DMS153 (cell line): Measurements from ENCODE around the gene PDCL3.

Source experiments
- DNase-seq: peaks from one replicate; lab custom pipeline; 2025; lab: John Stamatoyannopoulos, UW

Gene PDCL3

DNA sequence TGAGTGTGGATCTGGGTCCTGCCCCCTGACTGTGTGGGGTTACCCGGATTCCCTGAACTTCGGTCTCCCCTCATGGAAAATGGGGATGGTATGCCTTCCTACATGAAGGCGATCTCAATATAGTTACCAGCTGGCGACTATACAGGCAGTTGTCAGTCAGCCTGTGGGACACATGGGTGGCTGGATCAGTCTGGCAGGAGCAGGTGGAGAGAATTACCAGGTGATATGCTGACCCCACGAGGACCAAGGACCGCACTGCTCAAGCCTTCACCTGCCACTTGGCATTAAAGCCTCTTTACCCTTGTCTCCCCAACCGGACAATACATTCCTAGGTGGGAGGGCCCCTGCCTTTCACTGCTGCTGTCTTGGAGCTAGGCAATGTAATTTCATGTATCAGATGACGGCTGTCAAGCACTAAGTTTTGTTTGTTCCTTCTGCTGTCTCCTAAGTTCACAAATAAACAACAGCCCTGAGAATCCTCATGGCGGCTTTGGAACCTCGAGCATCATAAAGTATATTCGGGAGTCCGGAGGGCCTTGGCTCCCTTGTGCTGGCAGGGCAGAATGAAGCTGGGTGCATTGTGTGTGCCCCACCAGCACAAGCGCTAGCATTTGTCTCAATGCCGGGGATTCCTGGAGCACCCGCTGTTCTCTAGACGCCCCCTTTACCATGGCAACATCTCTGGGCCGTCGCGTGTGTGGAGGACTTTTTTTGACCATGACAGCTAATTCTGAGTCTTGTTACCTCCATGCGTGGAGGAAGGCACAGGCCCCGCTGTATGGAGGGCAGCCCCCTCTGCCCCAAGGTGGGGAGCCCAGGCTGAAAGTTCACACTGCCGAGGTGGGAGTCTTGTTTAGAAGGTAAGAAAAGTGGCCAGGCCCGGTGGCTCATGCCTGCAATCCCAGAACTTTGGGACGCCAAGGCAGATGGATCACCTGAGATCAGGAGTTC, 48.6 kb downstream of the PDCL3 start:
- DNase-seq = no peak

DNA sequence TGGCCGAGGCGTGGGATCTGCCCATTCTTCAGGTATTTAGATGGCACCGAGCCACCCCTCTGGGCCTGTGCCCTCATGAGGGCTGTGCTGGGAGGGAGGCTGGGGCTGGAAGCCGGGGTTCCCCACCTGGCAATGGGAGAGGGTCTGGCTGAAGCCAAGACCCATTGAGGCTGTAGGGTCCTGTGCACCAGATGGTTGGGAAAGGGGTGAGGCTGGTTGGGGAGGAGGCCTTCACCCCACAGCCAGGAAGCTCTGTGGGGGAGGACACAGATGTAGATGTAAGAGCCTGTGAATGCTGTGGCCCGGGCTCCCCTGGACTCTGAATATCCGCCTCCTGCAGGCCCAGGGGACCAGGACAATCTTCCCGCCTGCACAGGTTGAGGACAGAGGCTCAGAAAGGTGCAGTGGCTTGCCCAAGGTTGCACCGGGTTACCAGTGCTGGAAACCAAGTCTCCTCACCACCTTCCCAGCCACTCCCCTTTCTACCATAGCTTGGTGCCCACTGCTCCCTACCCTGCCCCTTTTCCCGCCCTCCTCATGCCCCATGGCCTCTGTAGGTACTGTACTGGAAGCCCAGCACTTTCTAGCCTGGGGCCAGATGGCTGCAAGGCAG, 49.7 kb downstream of the PDCL3 start:
- no peak for DNase-seq

DNA sequence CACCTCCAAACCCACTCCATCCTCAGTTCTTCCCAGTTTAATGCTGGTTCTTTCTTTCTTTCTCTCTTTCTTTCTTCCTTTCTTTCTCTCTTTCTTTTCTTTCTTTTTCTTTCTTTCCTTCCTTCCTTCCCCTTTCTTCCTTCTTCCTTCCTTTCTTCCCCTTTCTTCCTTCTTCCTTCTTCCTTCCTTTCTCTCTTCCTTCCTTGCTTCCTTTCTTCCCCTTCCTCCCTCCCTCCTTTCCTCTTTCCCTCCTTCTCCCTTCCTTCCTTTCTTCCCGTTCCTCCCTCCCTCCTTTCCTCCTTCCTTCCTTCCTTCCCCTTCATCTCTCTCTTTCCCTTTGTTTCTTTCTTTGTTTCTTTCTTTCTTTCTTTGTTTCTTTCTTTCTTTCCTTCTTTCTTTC, 50.9 kb downstream of the PDCL3 start:
- no peak for DNase-seq

DNA sequence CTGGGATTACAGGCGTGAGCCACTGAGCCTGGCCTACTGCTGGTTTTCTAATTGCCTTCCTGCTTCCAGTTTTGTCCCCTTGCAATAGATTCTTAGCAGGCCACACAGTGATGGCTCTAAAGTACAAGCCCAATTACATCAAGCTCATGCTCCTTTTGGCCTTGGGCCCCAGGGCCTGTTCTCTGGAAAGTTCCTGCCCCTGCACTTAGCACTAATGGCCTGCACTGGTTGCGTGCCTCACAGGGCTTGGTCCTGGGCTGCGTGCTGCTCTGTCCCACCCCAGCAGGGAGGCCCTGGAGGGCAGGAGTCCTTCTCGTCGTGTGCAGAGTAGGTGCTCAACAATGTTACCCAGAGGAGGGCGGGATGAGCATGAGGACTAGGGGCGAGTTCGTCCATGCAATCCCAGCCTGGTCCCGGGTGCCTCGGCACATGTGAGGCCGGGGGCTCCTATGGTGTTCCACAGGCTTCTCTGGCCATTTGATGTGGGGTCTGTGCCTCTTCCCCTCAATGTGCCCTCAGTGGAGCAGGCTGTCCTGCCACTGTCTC, 51.7 kb downstream of the PDCL3 start:
- no peak for DNase-seq

DNA sequence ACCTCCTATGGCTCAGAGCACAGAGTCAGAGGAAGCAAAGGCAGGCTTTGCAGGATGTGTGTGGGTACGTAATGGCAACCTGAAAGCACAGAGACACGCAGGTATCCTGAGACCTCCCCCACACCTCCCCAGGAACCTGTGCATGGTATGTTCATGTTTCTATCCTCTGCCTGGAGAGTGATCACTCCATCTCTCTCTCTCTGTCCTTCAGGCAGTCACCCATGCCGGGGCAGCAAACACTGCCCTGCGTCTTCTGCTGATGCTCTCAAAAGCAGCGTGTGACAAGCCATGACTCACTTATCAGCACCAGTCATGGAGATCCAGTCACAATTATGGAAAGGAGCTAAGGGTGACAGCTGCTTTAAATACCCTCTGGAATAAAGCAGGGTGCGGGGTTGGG, 52.7 kb downstream of the PDCL3 start:
- DNase-seq = no peak

DNA sequence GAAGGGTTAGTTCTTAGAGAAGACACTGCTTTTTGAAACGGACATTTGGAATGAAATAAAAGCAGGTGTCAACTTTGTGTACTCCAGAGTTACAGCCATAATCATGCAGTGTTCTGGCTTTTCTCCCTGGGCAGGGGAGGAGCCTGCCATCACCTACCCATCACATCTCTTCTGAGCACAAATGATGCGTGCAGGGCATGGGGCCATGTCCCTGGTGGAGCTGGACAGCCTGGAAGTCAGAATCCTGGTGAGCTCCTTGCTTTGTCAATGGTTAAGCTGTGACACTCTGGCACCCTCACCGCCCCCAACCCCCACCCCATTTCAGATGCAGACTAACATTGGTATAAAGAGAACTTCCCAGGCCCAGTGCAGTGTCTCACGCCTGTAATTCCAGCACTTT, 53.1 kb downstream of the PDCL3 start:
- DNase-seq = no peak

DNA sequence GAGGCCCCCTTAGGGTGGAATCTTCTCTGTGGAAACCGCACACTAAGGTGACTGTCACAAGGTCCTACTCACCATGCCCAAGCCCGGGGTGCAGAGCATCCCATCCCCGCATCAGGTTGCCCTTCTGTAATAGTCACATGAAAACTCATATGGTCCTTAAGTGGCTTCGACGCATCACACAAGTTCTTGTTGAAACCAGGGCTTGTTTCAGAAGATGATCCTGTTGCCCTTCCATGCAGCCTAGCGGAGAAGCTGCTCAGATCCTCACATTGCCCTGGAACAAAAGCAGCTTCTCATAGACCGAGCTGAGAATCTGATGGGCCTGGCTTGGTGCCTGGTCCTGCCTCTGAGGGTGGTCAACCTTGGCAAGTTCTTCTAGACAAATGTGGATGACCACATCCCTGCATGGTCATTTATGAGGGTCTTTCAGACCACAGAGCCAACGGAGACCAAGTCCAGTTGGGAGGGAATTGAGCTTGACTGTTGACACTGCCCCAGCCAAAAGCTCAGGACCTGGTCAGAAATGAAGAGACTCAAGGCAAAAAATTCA, 54.1 kb downstream of the PDCL3 start:
- no peak for DNase-seq

DNA sequence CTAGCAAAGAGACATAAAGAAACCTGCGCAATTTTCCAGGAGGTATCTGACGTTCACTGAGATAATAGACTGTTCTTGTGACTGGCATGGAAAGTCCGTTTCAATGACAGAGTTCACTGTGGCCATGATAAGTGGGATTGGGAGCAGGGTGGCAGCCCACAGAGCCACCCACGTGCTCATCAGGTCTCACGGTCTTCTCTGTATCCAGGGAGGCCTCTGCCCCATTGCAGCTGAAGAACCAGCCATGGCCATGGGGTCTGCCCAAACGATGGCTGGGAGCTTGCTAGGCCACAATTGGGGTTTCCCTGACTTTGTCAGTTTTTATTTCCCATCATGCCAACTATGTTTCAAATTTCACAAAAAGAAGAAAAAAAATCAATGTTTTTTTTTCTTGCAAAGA, 57.2 kb downstream of the PDCL3 start:
- no peak for DNase-seq

DNA sequence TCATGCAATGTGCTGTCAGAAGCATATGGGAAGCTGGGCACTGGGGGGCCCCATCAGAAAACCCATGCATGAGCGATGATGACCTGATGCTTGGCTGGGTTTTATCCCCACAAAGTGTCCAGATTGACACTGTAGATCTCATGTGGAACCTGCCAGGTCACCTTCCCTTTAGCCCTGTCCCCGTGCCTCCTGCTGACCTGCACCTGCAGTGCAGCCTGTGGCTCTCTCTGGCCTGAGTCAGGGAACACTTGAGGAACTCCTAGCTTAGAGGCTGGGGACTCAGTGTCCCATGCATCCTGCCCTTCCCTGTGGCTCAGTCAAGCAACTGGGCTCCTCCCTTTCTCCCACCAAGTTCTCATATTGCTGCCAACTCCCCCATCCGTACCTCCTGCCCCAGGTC, 57.7 kb downstream of the PDCL3 start:
- no peak for DNase-seq

DNA sequence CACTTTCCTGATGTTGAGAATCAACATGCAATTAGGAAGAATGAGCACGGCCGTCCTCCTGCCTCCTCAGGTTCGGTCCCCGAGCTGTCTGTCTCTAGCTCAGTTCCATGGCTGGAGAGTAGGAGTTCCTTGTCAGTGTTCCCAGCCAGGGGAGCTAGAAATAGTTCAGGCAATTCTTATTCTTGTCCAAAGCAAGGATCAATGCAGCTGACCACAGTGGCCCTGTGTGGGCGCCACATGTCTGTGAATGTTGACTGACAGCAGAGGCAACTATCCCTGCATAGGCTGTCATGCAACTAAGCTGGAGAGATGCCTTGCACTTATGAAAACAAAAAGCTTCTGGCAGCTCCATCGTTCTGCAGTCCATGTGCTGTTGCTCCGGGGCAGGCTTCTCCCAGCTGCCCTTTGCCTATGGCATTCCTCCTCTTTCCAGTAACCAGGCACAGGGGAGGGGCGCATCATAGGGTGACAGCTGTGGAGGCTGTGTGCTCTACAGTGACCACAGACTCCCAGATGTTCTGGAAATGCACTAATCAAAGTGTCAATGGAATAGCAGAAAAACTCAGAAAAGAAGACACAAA, 58.7 kb downstream of the PDCL3 start:
- no peak for DNase-seq

DNA sequence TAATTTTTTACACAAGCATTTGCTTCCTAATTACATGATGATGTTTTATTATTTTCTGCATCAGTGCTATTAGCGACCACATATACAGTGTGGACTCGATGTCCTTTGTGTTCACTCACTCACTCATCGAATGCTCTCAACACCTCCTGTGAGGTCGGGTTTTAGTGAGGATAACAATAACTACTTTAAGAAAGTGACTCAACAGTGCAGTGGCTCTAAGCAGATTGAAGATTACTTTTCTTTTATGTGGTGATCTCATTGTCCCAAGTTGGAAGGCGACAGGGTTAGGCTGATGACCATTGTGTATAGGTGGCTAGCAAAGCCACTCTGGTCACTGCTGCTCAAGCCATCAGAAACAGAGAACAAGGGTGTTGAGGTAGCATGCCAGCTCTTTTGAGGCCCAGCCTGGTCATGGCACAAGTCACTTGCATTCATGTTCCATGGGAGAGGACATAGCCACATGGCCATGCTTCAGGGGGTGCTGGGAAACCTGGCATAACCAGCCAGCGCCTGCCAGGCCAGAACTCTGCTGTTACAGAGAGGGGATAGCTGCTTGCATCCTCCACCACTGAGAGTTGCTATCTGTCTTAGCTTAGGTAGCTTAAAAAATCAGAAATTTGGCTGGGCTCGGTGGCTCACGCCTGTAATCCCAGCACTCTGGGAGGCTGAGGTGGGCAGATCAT, 60.4 kb downstream of the PDCL3 start:
- no peak for DNase-seq

DNA sequence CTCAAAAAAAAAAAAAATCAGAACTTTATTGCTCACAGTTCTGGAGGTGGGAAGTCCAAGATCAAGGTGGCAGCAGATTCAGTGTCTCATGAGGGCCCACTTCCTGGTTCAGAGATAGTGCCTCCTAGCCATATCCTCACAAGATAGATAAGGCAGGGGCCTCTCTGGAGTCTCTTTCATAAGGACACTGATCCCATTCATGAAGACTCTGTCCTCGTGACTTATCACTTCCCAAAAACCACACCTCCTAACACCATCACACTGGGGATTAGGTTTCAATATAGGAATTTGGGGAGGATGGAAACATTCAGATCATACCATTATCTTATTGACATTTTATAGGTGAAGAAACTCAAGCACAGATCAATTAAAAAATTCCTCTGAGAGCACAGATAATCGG, 61.1 kb downstream of the PDCL3 start:
- no peak for DNase-seq

DNA sequence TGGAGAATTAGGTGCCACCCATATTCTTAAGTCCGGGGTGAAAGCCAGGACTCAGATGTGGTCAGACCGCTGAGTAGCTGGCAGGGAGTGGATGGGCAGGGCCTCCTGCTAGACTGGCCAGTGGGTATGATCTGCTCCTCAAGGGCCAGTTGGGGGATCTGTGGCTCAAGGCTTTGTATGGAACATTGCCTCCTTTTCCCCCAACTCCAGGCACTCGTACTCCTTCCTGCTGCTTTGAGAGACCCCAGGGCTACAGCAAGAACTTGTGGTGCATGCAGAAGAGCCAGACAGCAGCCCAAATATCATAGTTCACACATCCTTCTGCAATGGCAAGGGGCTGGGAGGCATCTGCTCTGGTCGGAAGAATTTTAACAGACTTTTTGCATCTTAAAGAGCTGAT, 61.7 kb downstream of the PDCL3 start:
- DNase-seq = no peak

DNA sequence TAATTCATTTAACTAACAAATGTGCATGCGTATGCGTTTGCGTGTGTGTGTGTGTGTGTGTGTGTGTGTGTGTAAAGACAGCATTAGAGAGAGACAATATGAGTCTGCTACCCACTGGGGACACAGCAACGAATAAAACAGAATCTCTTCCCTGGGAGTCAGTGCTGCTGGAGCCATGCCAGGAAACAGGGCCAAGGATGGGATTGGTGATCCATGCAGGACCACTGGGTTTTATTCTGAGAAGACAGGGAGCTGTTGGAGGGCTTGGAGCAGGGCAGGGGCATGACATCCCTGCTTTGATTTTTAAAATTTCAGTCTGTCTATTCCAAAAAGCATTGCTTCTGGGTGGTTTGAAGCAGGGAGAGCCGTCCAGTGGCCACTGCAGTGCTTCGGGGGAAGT, 62.9 kb downstream of the PDCL3 start:
- DNase-seq = no peak
